Caki2 (cell line): ENCODE data around the gene SLC27A2. TPM values are rescaled to one million over a fixed set of nuclear protein-coding genes. Genes with fewer than 3 reads are reported as not detected.
"Not testable (repeated sequence)": the region's sequence is repeated elsewhere in the genome, so short reads cannot be mapped to it uniquely, and the experiment has no call there.

ENCODE experiments used
- DNase-seq: peaks from one replicate; pipeline ENCODE4 v3.0.0-alpha.2; 2015; ENCODE audit warnings: low read depth
- in situ Hi-C: cut with HindIII; loops from 2 replicates; pipeline ENCODE4 v1.10.0; 2016; ENCODE audit warnings: low sequenced_read_pairs, low pct_unique_long_range_greater_than_20kb, mixed read lengths
- total RNA-seq: library from RNA; depleted of rRNA; stranded (reverse); fragments of >200 nt; shearing (Covaris generic); gene quantifications from 2 replicates; pipeline ENCODE4 v1.2.3, GENCODE V29; 2014; ENCODE audit warnings: low replicate concordance

SLC27A2 gene
- total RNA-seq, 1 experiment from 2014 or later, result 0.57 TPM

DNA sequence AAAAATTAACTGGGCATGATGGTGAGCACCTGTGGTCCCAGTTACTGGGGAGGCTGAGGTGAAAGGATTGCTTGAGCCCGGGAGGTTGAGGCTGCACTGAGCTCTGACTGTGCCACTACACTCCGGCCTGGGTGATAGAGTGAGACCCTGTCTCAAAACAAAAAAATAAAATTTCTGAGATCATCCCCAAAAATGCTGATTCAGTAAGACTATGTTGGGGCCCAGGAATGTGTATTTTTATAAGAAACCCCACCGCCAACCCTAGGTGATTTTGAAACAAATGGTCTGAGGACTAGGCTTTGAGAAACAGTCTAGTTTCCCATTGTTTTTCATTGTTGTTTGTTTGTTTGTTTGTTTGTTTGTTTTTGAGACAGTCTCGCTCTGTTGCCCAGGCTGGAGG lies 4.1 kb downstream of the SLC27A2 start:
- no peak for DNase-seq
- in situ Hi-C loops, result no loop called here

DNA sequence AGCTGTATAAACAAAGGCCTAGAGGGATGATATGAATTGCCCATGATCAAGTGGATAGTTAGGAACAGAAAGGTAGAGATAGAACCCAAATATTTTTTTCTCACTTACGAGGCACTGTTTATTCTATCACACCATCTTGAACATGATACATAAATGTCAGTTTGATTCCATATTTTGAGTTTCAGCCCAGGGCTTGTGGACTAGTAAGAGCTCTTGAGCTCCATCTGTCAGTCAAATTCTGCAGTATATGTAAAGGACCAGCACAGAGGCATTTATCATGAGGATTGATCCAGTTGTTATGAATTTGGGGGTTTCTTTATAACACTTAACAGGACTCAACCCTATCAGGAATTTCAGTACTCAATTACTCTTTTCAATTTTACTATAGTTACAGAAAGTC lies 4.8 kb downstream of the SLC27A2 start:
- DNase-seq, result no peak
- in situ Hi-C loops, result no loop called here

DNA sequence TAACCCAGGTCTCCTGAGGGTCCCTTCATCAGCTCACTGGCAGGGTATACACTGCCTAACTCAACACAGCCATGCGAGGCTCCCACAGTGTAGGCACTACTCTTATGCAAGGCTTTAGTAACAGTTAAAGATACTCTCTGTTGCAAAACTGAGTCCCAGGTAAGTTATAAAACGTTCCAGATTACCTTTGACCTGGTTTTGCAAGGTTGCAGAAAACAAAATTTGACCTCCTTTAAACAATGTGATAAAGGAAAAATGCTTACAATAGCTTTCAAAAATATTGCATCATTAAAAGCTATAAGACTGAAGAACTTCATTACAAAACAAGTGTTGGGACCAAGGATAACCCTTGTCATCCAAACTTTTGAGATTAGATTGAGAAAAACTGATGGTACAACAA lies 5.5 kb downstream of the SLC27A2 start:
- DNase-seq, result no peak
- in situ Hi-C loops, result no loop called here

DNA sequence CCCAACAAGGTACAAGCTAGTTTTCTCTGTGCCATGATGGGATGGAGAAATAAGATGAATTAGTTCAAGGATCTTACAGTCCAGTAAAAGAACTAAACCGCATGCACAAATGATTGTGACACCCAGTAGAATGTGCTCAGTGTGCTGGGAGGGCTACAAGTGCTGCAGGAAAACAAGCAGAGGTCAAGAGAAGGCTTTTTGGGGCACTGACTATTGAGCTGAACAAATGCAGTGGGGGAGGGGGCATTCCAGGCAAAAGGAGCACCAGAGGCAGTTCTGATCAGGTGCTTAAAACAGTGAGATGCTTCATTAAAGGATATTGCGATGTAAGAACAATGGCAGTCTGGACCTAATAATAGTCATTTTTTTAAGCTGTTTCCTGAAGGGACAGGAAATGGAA lies 6.0 kb downstream of the SLC27A2 start:
- DNase-seq, result no peak
- in situ Hi-C loops, result no loop called here

DNA sequence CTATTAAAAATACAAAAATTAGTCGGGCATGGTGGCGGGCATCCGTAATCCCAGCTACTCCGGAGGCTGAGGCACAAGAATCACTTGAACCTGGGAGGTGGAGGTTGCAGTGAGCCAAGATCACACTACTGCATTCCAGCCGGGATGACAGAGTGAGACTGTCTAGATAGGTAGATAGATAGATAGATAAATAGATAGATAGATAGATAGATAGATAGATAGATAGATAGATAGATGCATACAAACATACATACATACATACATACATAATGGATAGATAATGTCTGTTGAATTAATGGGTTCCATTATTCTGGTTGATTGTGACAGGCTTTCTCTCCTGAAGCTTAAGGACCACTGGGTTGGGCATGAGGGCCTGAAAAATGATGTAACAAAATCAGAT lies 6.8 kb downstream of the SLC27A2 start:
- DNase-seq, in situ Hi-C loops: not testable (repeated sequence)

DNA sequence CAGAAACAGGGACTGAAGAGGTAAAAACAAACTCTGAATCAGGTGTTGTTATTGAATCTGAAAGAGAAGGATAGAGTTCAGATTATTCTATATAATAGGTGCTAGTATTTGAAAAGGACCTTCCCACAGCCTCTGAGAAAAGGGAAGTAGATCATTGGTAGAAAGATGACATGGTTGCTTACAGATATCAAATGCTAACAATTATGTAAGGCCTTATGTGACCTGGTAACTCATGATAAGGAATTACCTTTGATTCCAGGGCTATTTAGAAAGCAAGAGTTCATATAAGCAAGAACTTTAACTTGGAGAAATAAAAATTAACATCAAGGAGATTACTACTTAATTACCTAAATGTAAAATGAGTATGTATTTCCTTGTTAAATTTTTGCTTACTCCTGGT lies 7.6 kb downstream of the SLC27A2 start:
- in situ Hi-C loops, result no loop called here

DNA sequence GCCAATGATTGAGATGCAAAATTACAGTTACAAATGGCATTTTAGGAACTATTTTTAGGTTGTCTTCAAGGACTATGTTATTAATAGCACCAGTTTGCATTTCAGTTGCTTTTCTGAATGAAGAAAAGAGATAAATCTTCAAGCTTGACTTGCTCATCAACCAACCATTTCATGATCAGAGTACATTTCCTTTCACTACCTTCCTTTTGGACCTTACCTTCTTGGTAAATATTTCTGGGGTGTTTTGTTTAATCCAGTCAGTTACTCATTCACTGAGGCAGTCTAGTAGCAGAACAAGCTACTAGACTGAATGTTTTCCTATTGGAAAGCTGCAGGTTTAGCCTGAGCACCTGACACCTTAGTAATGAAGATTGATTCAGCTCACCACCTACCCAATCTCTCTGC lies 8.2 kb downstream of the SLC27A2 start:
- in situ Hi-C loops, result no loop called here
- peak; percentile 64 for DNase-seq

More for the DNA sequence above, 7.6 kb downstream of the SLC27A2 start:
- no peak for DNase-seq

DNA sequence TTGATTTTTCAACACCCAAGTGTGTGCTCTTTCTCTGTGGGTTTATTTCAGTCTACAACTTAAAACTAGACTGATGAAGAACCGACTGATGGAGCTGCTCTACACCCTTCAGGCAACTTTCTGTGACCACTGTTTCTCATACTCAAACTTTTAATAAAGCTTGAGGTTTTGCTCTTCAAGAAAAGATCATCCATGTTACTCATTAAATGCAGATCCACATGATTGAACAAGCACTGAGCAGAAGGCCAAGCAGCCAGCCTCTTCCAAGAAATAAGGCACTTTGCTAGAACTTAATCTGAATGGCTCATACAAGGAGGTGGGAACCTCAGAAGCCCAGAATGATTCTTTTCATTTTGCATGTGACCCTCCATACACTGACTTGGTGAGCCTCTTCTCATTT lies 8.7 kb downstream of the SLC27A2 start:
- peak; percentile 48 for DNase-seq

DNA sequence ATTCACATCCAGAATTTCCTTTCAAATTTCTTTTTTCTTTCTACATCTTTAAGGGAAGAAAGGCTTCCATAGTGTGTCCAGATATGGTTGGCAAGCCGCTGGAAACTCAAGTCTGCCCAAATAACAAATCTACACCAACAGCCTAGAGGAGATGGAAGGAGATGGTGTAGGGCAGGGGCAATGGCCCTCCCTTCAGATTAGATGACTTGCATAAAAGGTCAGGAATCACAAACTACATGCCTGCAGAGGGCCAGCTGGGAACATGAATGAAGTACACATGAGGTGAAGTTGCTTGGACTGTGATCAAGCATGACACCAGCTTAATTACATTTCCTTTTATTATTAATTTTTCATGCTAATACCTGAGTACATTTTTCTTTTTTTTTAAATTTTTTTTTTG lies 10.2 kb downstream of the SLC27A2 start:
- in situ Hi-C loops, result no loop called here
- no peak for DNase-seq

More for the DNA sequence above, 8.7 kb downstream of the SLC27A2 start:
- in situ Hi-C loops, result no loop called here

DNA sequence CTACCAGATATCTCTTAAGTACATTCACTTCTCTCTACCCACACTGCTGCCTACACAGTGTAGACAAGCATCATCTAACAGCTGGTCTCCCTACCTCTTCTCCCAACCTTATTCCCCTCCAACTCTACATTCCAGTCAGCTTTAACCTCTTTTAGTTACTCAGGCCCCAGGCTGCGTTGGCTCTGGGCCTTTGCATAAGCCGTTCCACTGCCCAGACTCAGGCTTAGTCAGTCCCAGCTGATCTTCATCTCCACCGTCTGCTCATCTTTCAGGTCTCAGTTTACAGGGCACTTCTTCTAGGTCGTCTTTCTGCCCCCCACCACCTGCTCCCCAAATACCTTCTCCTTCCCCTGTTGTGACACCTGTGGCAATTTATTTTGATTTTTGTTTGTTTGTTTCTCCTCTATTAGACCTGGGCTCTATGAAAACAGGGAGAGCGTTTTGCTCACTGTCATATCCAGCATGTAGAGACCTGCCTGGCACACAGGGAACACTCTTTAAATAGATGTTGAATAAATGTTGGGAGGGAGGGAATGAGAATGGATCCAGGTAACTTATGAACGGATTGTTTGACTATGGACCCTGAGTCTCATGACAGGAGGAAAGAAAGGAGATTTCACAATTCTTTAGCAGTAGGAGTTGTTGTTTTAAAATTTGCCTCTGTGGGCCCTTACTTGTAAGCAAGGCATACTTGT lies 11.1 kb downstream of the SLC27A2 start:
- in situ Hi-C loops, result no loop called here
- DNase-seq, result no peak

DNA sequence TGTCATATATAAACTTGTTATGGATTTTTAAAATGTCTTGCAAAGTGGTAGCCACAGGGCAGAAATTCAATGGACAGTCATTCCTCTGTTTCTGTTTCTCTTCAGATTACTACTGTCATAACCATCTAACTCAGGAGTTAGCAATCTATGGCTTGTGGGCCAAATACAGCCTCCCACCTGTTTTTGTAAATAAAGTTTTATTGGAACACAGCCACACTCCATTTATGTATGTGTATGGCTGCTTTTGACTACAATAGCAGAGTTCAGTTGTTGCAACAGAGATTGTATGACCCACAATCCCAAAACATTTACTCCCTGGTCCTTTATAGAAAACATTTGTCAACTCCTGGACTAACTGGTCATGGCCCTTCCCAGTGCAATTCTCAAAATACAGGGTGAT lies 20.0 kb downstream of the SLC27A2 start:
- no peak for DNase-seq
- in situ Hi-C loops, result no loop called here

DNA sequence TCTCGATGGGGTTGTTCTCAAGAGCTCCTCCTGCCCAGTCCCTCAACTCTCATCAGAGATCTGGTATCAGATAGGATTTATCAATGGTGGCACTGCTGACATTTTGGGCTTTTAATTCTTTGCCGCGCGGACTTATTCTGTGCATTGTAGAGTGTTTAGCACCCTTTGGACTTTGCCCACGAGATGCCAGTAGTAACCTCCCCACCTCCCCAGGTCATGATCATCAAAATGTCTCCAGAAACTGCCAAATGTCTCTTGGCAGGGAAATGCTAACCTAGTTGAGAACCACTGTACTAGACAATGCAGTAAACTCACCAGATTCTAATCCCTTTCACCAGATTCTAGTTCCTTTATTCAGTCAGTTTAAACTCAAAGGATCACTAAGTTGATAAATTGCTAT lies 24.0 kb downstream of the SLC27A2 start:
- no peak for DNase-seq
- in situ Hi-C loops, result no loop called here

DNA sequence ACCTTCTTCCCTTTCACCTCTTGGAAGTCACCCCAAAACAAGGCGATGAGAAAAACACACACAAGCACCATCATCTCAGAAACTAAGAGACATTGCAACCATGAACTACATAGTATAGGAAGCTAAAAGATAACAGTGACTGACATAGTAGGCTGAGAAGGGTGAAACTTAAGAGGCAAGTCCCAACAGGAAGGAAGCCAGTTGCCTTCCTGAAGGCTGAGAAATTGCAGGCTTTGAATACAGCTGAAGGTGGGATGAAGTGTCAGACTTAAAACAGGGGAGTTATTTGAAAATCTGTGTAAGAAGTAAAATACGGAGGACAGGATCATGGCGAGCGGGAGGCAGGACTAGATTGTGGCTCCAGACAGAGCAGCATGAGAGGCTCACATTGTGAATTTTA lies 27.8 kb downstream of the SLC27A2 start:
- DNase-seq, result no peak
- in situ Hi-C loops, result no loop called here

DNA sequence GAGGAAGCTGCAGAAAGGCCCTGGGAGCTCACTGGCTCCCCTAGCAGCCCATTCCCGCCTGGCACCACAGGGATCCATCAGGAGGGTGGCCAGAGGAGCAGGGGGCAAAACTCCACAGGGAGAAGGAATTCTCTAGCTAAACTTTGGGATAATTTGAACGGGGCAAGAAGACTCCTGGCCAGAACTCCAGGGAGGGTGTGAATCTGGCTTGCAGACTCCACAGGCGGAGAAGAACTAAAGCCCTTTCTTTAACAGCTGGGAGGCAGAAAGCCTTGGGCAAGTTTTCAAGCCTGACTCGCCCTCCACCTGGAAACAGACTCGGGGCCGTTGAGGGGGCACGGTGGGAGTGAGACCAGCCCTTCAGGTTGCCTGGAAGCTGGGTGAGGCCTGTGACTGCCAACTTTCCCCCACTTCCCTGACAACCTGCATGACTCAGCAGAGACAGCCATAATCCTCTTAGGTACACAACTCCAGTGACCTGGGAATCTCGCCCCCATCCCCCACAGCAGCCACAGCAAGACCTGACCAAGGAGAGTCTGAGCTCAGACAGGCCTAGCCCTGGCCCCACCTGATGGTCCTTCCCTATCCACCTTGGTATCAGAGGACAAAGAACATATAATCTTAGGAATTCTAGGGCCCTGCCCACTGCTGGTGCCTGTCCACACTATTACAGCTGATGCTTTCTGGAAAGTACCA lies 28.6 kb downstream of the SLC27A2 start:
- DNase-seq, result peak; percentile 38
- in situ Hi-C loops, result no loop called here

DNA sequence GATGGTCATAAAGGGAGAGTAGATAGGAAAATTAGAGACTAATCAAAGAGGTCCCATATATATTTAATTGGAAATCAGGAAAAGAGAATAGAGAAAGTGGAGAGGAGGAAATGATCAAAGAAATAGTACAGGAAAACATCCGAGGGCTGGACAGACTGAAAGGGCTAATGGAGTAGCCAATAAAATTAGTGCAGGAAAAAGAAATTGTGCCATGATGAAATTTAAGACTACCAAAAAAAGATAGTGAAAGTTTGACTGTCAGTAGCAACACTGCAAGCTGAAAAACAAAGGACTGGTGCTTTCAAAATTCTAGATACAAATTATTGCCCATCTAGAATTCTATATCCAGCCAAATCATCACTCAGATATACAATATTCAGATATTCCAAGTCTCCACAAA lies 36.3 kb downstream of the SLC27A2 start:
- no peak for DNase-seq
- in situ Hi-C loops, result no loop called here

DNA sequence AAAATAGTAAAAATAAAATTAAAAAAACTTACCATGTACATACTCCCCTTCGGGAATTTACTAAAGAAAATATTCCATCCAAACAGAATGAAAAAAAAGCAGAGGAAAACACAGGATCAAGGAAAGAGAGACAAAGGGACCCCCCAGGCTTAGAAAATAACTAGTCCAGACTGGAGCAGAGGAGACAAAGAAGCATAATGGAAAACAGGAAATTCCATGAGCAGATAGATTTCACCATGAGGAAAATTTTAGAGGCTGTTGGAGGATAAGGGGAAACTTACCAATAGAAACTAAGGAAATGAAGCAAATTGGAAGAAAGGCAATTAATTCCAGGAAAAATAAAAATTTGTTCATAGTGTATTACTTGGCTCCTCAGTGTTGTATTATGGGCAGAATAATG lies 36.7 kb downstream of the SLC27A2 start:
- no peak for DNase-seq
- in situ Hi-C loops, result no loop called here

DNA sequence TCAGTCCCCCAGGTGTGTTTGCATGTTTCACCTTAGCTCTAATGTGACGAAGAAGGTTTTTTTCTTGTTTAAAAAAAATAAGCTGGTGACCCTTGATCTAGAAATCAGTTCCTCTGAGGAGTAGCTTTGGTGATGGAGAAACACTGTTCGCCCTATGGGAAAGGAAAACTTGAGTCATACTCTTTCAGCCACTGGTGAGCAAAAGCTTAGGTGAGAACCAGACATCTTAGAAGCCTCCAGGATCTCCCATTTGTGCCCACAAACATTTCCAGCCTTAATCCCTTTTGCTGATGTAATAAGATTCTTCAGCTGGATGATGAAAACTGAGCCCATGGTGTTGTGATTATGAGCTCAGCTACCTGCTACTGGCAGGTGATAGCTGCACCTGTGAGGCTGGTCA lies 37.8 kb downstream of the SLC27A2 start:
- in situ Hi-C loops, result no loop called here
- DNase-seq, result no peak

DNA sequence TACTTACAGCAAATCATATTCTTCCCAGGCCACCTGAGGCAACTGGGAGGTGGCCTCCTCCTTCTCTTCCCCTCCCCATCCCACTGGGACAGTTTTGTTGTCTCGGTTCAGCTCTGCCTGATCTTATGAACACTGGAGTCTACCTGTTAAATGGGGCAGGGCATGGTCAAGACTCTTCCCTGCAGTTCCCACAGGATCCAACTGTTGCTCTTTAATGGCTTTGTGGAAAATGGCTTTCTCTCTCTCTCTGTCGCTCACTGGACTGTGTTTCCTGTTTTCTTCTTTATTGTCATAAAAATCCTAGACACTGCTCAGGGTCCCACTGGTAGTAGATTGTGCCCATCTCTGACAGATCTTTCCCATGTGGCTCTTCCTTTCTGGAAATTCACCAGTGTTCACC lies 40.2 kb downstream of the SLC27A2 start:
- no peak for DNase-seq
- in situ Hi-C loops, result no loop called here

DNA sequence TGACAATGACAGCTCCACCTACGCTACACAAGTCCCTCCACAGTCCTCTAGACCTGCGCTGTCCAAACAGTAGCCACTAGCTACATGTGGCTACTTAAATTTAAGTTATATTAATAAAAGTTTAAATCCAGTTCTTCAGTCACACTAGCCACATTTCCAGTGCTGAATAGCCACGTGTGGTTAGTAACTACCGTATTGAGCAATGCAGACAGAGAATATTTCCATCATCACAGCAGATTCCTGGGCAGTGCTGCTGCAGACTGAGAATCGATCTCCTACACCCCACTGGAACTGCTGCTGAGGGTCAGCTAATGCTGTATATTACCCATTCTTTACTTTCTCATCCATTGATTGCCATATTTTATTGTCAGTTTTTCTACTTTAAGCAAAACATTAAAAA lies 42.6 kb downstream of the SLC27A2 start:
- in situ Hi-C loops, result no loop called here
- no peak for DNase-seq

DNA sequence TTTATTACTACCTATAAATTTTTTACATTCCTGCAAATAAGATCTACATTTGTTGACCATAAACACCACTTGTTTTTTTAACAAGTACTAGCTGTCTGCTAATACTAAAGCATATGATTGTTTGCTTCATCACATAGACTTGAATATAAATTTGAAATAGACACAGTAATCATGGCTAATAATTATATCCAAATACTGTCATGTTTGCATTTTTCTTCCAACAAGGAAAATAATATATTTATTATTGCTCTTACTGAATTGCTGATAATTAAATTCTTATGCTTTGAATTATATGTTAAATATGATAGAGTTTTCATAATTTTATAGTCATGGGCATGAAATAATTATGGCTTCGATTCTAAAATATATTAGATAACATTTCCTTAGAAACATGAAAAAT lies 43.1 kb downstream of the SLC27A2 start:
- no peak for DNase-seq
- in situ Hi-C loops, result no loop called here
